ENCODE measurements around the gene OR52K1.
"Not testable (repeated sequence)": the region's sequence is repeated elsewhere in the genome, so short reads cannot be mapped to it uniquely, and the experiment has no call there.

OR52K1 gene

GRCh38 chr11:4482445-4482844, at the start of gene OR52K1:
Gene OR52K1 (plus strand): TSS chr11:4482646. CDS start chr11:4488901, 6,255 bp downstream.
- DNase-seq (ENCODE audit: low spot score), result no peak

- no peak for DNase-seq (ENCODE audit: low spot score)
Measured at GRCh38 chr11:4433856-4434255, 48.6 kb upstream of the OR52K1 start.

GRCh38 chr11:4436411-4436810, 46.0 kb upstream of the OR52K1 start:
- no peak for DNase-seq (ENCODE audit: low spot score)

GRCh38 chr11:4441515-4441914, 40.9 kb upstream of the OR52K1 start:
- no peak for DNase-seq (ENCODE audit: low spot score)

- DNase-seq (ENCODE audit: low spot score), result no peak
Measured at GRCh38 chr11:4443232-4443891, 39.1 kb upstream of the OR52K1 start.

GRCh38 chr11:4448995-4449394, 33.5 kb upstream of the OR52K1 start, which contains the start of gene OR52K2:
Gene OR52K2 (plus strand): TSS chr11:4449295. CDS start chr11:4449340, 45 bp downstream.
- DNase-seq (ENCODE audit: low spot score), result no peak

GRCh38 chr11:4453118-4453517, 29.3 kb upstream of the OR52K1 start:
- no peak for DNase-seq (ENCODE audit: low spot score)

GRCh38 chr11:4454021-4454420, 28.4 kb upstream of the OR52K1 start:
- no peak for DNase-seq (ENCODE audit: low spot score)

- DNase-seq (ENCODE audit: low spot score), result no peak
Measured at GRCh38 chr11:4455419-4455818, 27.0 kb upstream of the OR52K1 start.

GRCh38 chr11:4459500-4459899, 22.9 kb upstream of the OR52K1 start:
- DNase-seq (ENCODE audit: low spot score), result no peak

GRCh38 chr11:4460151-4460550, 22.3 kb upstream of the OR52K1 start:
- no peak for DNase-seq (ENCODE audit: low spot score)

GRCh38 chr11:4464216-4465159, 18.0 kb upstream of the OR52K1 start:
- no peak for DNase-seq (ENCODE audit: low spot score)

GRCh38 chr11:4465407-4465806, 17.0 kb upstream of the OR52K1 start:
- DNase-seq (ENCODE audit: low spot score), result no peak

- no peak for DNase-seq (ENCODE audit: low spot score)
Measured at GRCh38 chr11:4466131-4466870, 16.1 kb upstream of the OR52K1 start.

GRCh38 chr11:4466871-4467442, 15.5 kb upstream of the OR52K1 start:
- DNase-seq (ENCODE audit: low spot score), result no peak

GRCh38 chr11:4467811-4468606, 14.4 kb upstream of the OR52K1 start:
- no peak for DNase-seq (ENCODE audit: low spot score)

GRCh38 chr11:4479644-4480043, 2.8 kb upstream of the OR52K1 start:
- no peak for DNase-seq (ENCODE audit: low spot score)

GRCh38 chr11:4480577-4481239, 1.7 kb upstream of the OR52K1 start:
- DNase-seq (ENCODE audit: low spot score), result no peak

GRCh38 chr11:4481240-4481582, 1.2 kb upstream of the OR52K1 start:
- DNase-seq (ENCODE audit: low spot score), result no peak

- DNase-seq (ENCODE audit: low spot score), result no peak
Measured at GRCh38 chr11:4484310-4484709, 1.9 kb downstream of the OR52K1 start.

- DNase-seq (ENCODE audit: low spot score), result not testable (repeated sequence)
Measured at GRCh38 chr11:4491405-4491804, 9.0 kb downstream of the OR52K1 start.
